ENCODE results near the gene OSTF1.

Gene OSTF1, protein sequence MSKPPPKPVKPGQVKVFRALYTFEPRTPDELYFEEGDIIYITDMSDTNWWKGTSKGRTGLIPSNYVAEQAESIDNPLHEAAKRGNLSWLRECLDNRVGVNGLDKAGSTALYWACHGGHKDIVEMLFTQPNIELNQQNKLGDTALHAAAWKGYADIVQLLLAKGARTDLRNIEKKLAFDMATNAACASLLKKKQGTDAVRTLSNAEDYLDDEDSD

DNA sequence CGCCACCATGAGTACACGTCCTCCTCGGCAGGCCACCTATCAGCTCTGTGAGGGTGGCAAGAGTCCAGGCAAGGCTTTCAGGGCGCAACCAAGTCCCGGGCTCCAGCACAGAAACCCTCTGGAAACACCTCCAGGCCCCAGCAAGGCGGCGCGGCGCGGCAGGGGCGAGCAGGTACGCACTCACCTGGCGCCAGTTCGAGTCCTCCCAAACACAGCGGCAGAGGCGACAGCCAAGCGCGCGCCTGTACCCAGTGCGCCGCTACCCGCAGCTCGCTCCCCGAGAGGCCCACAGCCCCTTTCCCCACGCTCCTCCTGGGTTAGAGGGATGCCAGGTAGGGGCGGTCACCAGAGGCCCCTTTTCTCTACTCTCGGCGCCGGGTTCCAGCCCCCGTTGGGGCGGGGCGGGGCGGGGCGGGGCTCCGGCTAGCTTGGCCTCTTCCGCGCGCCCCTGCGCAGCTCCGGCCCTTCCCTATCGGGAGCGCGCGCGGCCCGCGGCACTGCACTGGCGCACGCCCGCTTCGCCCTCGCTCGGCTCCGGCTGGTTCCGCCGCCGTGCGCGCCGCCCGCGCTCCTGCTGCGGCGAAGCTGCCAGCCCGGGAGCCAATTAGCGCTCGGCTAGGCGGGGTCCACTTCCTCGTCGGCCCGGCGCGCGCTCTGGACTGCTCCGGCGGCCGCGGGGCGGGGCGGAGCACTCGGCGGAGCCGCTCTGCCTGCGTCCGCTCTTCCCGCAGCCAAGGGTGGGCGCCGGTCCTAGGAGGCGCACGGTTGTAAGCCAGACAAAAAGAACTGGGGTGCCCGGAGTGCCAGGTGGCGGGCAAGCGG is at the start of gene OSTF1, which contains the start of gene NMRK1:
OSTF1 (plus strand) TSS at position 691 of the 822 bp plus-strand sequence. CDS start 179 bp downstream, outside the sequence.
NMRK1 (minus strand) TSS at position 332 of the 822 bp plus-strand sequence. CDS start 5,040 bp downstream, outside the sequence.
- Mint-ChIP-seq H3K4me3 (peak within 1 kb of the TSS; percentile 80), H3K9me3 (no peaks in the 10 kb centered on the region), H3K36me3 (ENCODE audit: low read depth) (peaks cover 50% of the 10 kb centered on the region), H3K27me3 (no peaks in the 10 kb centered on the region), H3K27ac (peak within 1 kb of the TSS; percentile 84), H3K4me1 (ENCODE audit: low read depth) (peaks cover 43% of the 10 kb centered on the region)
- intact Hi-C loops (cut with micrococcal nuclease): loop anchor here (2.0 to 5.0 kb wide), 4 partner anchors 59 to 1936 kb away; partner anchors contain the start of genes ANXA1, C9orf40 and CARNMT1

DNA sequence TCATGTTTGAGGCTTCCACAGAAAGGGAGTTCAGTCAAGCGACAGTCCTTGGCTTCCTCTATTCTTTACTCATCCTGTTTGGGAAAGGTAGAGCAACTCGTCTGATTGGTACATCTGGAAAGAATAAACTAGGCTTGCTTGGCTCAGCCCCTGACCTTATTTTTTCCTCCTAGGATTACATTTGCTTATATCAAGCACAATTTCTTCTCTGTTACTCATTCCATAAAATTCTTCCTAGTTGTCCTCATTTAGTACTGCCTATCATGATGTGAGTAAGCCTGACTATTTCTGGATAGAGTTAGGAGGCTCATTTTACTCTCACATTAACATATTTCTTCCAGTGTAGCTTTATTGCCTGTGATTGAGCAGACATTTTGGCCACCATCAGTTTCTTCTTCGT is 49.3 kb upstream of the OSTF1 start:
- H3K27ac Mint-ChIP-seq: no peak overlapping the region
- H3K9me3 Mint-ChIP-seq: no peaks in the 10 kb centered on the region
- no peaks in the 10 kb centered on the region for H3K36me3 Mint-ChIP-seq (ENCODE audit: low read depth)
- H3K4me3 Mint-ChIP-seq: no peak overlapping the region
- intact Hi-C loops (cut with micrococcal nuclease): no loop called here
- peaks cover 4% of the 10 kb centered on the region for H3K27me3 Mint-ChIP-seq
- H3K4me1 Mint-ChIP-seq (ENCODE audit: low read depth): peaks cover 5% of the 10 kb centered on the region

DNA sequence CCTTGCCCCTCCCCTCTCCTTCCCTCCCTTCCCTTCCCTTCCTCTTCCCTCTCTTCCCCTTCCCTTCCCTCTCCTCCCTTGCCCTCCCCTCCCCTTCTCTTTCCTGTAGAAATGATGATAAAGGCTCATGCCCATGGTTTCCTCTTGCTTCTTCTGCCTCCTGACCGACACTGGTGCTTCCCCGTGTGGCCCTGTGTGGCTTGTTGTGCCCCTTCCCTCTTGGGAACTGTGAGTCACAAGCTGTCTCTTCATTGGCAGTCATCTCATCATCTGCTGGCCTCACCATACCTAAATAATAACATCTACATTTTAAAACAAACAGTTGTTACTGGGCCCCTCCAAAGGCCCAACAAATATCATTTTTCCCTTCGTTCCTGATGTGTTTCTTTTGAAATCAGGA is 48.5 kb upstream of the OSTF1 start:
- intact Hi-C loops (cut with micrococcal nuclease): no loop called here
- H3K4me3 Mint-ChIP-seq: no peak overlapping the region
- H3K27me3 Mint-ChIP-seq: peaks cover 4% of the 10 kb centered on the region
- no peak overlapping the region for H3K27ac Mint-ChIP-seq
- peaks cover 5% of the 10 kb centered on the region for H3K4me1 Mint-ChIP-seq (ENCODE audit: low read depth)
- no peaks in the 10 kb centered on the region for H3K36me3 Mint-ChIP-seq (ENCODE audit: low read depth)
- no peaks in the 10 kb centered on the region for H3K9me3 Mint-ChIP-seq

DNA sequence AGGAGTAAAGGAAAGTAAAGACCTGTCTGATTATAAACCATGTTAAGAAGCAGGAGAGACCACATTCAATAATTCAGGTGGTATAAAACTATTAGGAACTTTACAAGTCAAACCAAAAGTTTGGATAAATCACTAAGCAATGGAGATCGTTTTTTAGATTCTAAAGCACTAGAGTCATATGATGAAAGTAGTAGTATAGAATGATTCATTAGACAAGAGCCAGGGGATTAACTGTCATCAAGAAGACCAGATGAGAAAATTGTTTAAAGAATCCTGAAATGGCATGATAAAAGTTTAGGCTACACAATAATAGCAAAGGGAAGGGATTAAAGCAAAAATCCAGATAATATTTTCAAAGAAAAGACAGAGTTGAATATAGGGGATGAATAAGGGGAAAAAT is 47.3 kb upstream of the OSTF1 start:
- H3K27ac Mint-ChIP-seq: no peak overlapping the region
- no peak overlapping the region for H3K4me3 Mint-ChIP-seq
- peaks cover 4% of the 10 kb centered on the region for H3K27me3 Mint-ChIP-seq
- peaks cover 5% of the 10 kb centered on the region for H3K4me1 Mint-ChIP-seq (ENCODE audit: low read depth)
- intact Hi-C loops (cut with micrococcal nuclease): no loop called here
- H3K9me3 Mint-ChIP-seq: no peaks in the 10 kb centered on the region
- H3K36me3 Mint-ChIP-seq (ENCODE audit: low read depth): no peaks in the 10 kb centered on the region

DNA sequence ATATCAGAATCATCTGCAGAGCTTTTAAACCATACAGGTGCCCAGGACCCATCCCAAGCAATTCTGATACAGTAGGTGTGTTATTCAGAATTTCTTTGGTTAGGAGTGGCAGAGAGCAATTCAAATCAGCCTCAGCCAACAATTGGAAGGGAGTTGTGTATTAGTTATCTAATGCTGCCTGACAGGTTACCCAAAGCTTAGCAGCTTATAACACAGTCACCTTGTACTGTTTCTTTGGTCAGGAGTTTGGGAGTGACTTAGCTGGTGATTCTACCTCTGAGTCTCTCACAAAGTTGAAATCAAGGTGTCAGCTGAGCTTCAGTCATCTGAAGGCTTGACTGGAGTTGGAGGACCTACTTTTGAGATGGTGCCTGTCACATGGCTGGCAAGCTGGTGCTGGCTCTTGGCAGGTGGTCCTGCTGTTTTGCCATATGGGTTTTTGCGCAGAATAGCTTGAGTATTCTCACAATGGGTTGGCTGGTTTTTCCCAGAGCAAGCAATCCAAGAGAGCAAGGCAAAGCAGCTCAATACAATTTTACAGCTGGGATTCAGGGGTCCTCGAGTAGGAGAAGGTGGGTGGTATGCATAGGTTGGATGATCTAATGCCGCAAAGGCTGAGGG is 41.5 kb upstream of the OSTF1 start:
- Mint-ChIP-seq H3K27me3 (no peaks in the 10 kb centered on the region), H3K4me1 (ENCODE audit: low read depth) (no peaks in the 10 kb centered on the region), H3K9me3 (no peaks in the 10 kb centered on the region), H3K27ac (no peak overlapping the region), H3K36me3 (ENCODE audit: low read depth) (no peaks in the 10 kb centered on the region), H3K4me3 (no peak overlapping the region)
- intact Hi-C loops (cut with micrococcal nuclease): no loop called here

DNA sequence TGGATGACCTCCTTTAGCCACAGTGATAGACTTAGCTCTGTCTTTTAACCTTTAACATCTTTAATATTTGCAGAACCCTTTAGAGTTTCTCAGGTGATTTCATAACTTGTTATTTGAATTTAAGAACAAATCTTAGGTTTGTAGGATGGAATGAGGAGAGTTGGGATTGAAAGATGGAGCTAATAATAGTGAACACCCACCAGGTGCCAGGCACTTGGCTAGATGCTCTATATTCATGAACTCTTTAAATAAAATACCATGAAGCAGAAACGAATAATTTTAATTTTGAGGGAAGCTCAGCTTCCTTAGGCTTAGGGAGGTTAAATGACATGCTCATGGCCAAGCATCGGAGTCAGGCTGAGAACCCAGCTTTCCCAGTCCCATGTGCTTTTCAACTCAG is 40.8 kb upstream of the OSTF1 start:
- H3K9me3 Mint-ChIP-seq: no peaks in the 10 kb centered on the region
- no peaks in the 10 kb centered on the region for H3K27me3 Mint-ChIP-seq
- intact Hi-C loops (cut with micrococcal nuclease): no loop called here

DNA sequence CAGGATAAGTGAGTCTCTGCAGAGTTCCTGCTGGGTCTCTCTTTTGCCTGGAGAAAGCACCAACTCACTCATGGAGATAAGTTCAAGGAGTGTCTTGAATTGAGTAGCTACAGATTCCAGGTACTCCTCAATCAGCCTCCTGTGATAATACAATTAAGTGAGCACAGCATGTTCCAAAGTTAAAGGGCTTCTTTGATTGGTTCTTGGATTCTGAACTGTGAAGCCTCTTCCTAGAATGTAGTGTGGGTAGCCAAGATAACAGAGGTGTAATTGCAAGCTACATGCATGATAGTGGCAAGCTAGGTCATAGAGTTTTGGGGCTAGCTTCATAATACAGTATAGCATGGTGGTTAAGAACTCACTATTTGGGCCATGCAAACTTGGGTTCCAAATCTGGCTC is 37.0 kb upstream of the OSTF1 start:
- Mint-ChIP-seq H3K36me3 (ENCODE audit: low read depth) (no peaks in the 10 kb centered on the region), H3K27ac (no peak overlapping the region), H3K9me3 (no peaks in the 10 kb centered on the region), H3K4me1 (ENCODE audit: low read depth) (no peaks in the 10 kb centered on the region), H3K27me3 (no peaks in the 10 kb centered on the region), H3K4me3 (no peak overlapping the region)
- intact Hi-C loops (cut with micrococcal nuclease): no loop called here

More for the DNA sequence above, 40.8 kb upstream of the OSTF1 start:
- no peaks in the 10 kb centered on the region for H3K36me3 Mint-ChIP-seq (ENCODE audit: low read depth)
- no peak overlapping the region for H3K4me3 Mint-ChIP-seq
- no peaks in the 10 kb centered on the region for H3K4me1 Mint-ChIP-seq (ENCODE audit: low read depth)
- no peak overlapping the region for H3K27ac Mint-ChIP-seq

DNA sequence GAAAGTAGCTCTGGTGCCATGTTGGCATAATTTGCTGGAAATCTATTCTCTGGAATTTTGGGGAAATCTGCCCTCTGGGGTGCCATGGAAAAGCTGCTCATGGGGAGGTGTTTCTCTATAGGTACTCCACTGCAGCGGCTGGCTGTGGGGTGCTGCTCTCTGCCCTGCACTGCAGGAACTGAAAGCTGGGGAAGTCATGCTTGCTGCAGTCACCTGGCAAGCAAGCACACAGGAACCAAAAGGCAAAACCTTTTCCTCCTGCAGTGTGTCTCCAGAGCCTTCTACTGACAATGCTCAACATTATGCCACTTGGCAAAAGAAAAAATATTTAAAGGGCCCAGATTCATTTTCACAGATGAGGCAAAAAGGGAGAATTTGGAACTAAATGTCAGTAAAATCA is 34.4 kb upstream of the OSTF1 start:
- intact Hi-C loops (cut with micrococcal nuclease): no loop called here
- Mint-ChIP-seq H3K27ac (no peak overlapping the region), H3K4me3 (no peak overlapping the region), H3K36me3 (ENCODE audit: low read depth) (no peaks in the 10 kb centered on the region), H3K9me3 (no peaks in the 10 kb centered on the region), H3K4me1 (ENCODE audit: low read depth) (no peaks in the 10 kb centered on the region), H3K27me3 (no peaks in the 10 kb centered on the region)

DNA sequence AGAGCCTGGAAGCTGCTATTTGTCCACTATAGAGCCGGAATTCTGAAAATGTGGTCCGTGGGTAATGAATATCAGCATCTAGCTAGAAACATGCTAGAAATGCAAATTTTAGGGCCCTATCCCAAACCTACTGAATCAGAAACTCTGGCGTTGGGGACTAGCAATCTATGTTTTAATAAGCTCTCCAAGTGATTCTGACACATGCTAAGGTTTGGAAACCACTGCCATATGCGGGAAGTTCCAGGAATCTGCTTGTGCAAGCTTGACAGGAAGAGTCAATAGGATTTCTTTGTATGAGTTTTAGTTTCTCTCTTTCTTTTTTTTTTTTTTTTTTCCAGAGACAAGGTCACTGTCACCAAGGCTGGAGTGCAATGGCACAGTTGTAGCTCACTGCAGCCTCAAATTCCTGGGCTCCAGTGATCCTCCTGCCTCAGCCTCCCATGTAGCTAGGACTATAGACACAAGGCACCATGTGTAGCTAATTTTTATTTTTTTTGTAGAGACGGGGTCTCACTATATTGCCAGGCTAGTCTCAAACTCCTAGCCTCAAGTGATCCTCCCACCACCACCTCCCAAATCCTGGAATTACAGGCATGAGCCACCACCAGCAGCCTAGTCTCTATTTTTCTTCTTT is 33.8 kb upstream of the OSTF1 start:
- Mint-ChIP-seq H3K27me3 (no peaks in the 10 kb centered on the region), H3K36me3 (ENCODE audit: low read depth) (no peaks in the 10 kb centered on the region), H3K27ac (no peak overlapping the region), H3K4me3 (no peak overlapping the region), H3K9me3 (no peaks in the 10 kb centered on the region), H3K4me1 (ENCODE audit: low read depth) (no peaks in the 10 kb centered on the region)
- intact Hi-C loops (cut with micrococcal nuclease): no loop called here

DNA sequence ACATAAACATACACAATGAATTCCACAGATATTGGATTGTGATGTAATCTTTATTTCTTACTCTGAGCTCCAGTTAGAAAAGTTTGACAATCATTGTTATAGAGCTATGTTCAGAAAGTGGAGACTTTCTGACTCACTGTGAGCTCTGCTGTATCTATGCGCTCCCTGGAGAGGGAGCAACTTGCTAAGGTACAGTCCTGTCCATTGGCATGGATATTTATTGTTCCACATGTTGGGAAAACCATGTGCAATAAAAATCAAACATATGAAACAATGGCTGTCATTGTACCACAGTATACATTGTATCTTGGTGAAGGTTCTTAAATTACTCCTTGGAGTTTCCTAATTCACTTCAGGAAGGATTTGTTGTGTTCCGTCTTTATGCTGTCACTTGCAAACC is 27.1 kb upstream of the OSTF1 start:
- intact Hi-C loops (cut with micrococcal nuclease): no loop called here
- no peaks in the 10 kb centered on the region for H3K27me3 Mint-ChIP-seq
- H3K4me1 Mint-ChIP-seq (ENCODE audit: low read depth): no peaks in the 10 kb centered on the region
- no peak overlapping the region for H3K4me3 Mint-ChIP-seq
- peaks cover 21% of the 10 kb centered on the region for H3K36me3 Mint-ChIP-seq (ENCODE audit: low read depth)
- no peaks in the 10 kb centered on the region for H3K9me3 Mint-ChIP-seq
- no peak overlapping the region for H3K27ac Mint-ChIP-seq

DNA sequence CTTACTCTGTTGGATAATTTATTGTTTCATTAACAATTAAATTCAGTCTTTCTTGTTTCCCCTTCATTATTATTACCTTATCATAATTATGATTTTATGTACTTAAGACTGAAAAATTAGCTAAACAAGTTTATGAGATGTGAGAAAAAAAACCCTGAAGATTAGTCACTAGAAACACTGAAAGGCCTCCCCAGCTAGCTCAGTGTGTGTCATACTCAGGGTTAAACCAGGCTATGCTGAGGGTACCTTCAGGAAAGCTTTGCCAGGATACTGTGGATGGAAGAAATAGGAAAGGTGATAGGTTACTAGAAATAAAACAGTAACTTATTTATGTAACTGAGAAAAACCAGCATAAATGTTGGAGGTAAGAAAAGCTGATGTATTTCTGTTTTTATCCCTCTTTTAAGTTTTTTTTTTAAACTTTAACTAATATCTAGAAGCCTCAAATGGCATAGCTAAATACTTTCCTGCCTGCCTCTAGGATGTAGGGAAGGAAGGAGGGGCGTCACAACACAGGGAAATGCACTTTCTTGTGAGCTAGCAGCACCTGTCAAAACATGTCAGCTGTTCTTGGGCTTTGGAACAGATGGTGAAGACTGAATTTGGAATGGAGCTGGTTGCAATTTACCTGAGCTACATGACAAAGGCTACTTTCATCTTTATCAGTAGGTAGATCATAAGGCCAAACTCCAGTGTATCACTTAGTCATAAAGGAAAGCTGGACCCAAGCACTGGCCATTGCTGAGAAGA is 24.6 kb upstream of the OSTF1 start:
- peaks cover 46% of the 10 kb centered on the region for H3K36me3 Mint-ChIP-seq (ENCODE audit: low read depth)

DNA sequence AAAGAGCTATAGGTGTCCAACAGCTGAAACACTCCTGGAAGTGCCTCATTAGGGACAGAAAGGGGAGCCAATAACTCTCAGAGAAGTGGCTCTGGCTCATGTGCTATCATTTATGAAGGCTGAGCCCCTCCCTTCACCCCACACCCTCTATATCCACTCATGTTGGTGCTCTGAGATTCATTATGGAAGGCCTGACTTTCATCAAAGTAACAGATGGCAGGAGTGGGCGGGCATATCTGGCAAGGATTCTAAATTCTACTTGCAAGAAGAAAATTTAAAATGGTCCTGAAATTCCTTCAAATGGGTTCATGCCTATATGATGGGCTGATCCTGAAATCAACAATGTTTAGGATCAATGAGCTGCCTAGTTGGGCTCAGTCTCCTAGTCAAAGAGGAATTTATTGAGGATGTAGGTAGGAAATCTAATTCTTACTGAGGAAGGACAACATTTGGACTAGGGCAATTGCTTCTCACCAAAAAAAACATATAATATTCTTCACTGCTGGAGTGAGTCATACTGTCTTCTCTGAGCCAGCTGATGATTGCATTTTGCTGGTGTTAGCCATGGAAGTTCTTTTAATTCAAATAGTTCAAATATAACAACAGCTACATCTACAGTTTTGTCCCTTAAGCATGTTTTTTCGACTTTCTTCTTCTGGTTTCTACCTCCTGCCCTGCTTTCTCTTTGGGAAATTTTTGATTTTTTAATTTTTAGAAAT is 23.8 kb upstream of the OSTF1 start:
- no peak overlapping the region for H3K4me3 Mint-ChIP-seq
- H3K4me1 Mint-ChIP-seq (ENCODE audit: low read depth): no peaks in the 10 kb centered on the region
- H3K27ac Mint-ChIP-seq: no peak overlapping the region
- intact Hi-C loops (cut with micrococcal nuclease): no loop called here
- H3K27me3 Mint-ChIP-seq: no peaks in the 10 kb centered on the region
- H3K9me3 Mint-ChIP-seq: no peaks in the 10 kb centered on the region
- H3K36me3 Mint-ChIP-seq (ENCODE audit: low read depth): peaks cover 50% of the 10 kb centered on the region

More for the DNA sequence above, 24.6 kb upstream of the OSTF1 start:
- Mint-ChIP-seq H3K4me3 (no peak overlapping the region), H3K9me3 (no peaks in the 10 kb centered on the region), H3K27me3 (no peaks in the 10 kb centered on the region), H3K4me1 (ENCODE audit: low read depth) (no peaks in the 10 kb centered on the region), H3K27ac (no peak overlapping the region)
- intact Hi-C loops (cut with micrococcal nuclease): no loop called here

DNA sequence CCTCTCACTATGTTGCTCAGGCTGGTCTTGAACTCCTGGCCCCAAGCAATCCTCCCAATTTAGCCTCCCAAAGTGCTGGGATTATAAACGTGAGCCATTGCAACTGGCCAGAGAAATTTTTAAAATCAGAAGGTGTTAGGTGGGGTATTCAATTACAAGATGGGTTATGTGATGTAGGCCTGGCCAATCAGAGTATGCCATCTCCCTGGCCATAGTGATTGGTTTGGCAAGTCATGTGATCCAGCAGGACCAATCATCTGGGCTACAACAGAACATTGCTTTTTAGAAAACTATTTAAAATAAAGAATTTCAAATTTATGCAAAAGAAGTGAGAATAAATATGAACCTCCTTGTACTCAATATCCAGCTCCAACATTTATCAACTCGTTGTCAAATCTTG is 22.8 kb upstream of the OSTF1 start:
- no peak overlapping the region for H3K4me3 Mint-ChIP-seq
- H3K9me3 Mint-ChIP-seq: no peaks in the 10 kb centered on the region
- no peaks in the 10 kb centered on the region for H3K4me1 Mint-ChIP-seq (ENCODE audit: low read depth)
- H3K27me3 Mint-ChIP-seq: no peaks in the 10 kb centered on the region
- intact Hi-C loops (cut with micrococcal nuclease): no loop called here
- peaks cover 49% of the 10 kb centered on the region for H3K36me3 Mint-ChIP-seq (ENCODE audit: low read depth)
- H3K27ac Mint-ChIP-seq: no peak overlapping the region
